K562 (cell line): ENCODE measurements around the gene TRIM37. TPM values are rescaled to one million over a fixed set of nuclear protein-coding genes. Genes with fewer than 3 reads are reported as not detected.

ENCODE experiments used
- CTCFL ChIP-seq: IDR thresholded peaks from 2 replicates; pipeline ENCODE4 v1.6.1; 2011; ENCODE audit warnings: borderline replicate concordance, low read depth, mild to moderate bottlenecking, moderate library complexity, low read length; ENCODE audit not compliant: insufficient read depth, poor library complexity, severe bottlenecking
- ELK3 ChIP-seq: fragments of 450-650 bp; formaldehyde crosslinking; IDR thresholded peaks from 2 replicates; pipeline ENCODE4 v1.4.0; 2020; ENCODE audit warnings: mild to moderate bottlenecking
- ESRRA ChIP-seq: fragments of 450-650 bp; IDR thresholded peaks from 2 replicates; pipeline ENCODE4 v1.6.1; 2014; ENCODE audit warnings: low read depth, mild to moderate bottlenecking, moderate library complexity, borderline replicate concordance
- EWSR1 ChIP-seq: fragments of 450-650 bp; IDR thresholded peaks from 2 replicates; pipeline ENCODE4 v1.6.1; 2018; ENCODE audit warnings: borderline replicate concordance, mild to moderate bottlenecking, low read depth, moderate library complexity; ENCODE audit not compliant: partially characterized antibody
- HDAC8 ChIP-seq: fragments of 450-650 bp; IDR thresholded peaks from 2 replicates; pipeline ENCODE4 v1.6.1; 2016; ENCODE audit warnings: mild to moderate bottlenecking, missing genetic modification characterization, moderate library complexity, missing compliant biosample characterization
- PHF21A ChIP-seq: fragments of 450-650 bp; IDR thresholded peaks from 2 replicates; pipeline ENCODE4 v1.6.1; 2017; ENCODE audit warnings: low read depth, borderline replicate concordance
- TARDBP ChIP-seq: fragments of 450-650 bp; IDR thresholded peaks from 2 replicates; pipeline ENCODE4 v1.6.1; 2016
- TSHZ1 ChIP-seq: fragments of 250-450 bp; sonication (Bioruptor Pico); IDR thresholded peaks from 2 replicates; pipeline ENCODE4 v1.4.0; 2020; ENCODE audit warnings: mild to moderate bottlenecking, moderate library complexity
- ZNF263 ChIP-seq: sonication (generic); formaldehyde crosslinking; IDR thresholded peaks from 2 replicates; pipeline ENCODE4 v1.8.0; 2022; ENCODE audit warnings: mild to moderate bottlenecking, missing genetic modification reagents, borderline replicate concordance
- ZNF449 ChIP-seq: fragments of 250-450 bp; sonication (Bioruptor Pico); IDR thresholded peaks from 2 replicates; pipeline ENCODE4 v1.8.0; 2022; ENCODE audit warnings: moderate library complexity, mild to moderate bottlenecking, inconsistent platforms
- ZNF511 ChIP-seq: sonication (generic); formaldehyde crosslinking; IDR thresholded peaks from 2 replicates; pipeline ENCODE4 v1.8.0; 2022; ENCODE audit warnings: mild to moderate bottlenecking, missing genetic modification reagents
- ZNF518B ChIP-seq: fragments of 250-450 bp; sonication (Bioruptor Pico); IDR thresholded peaks from 2 replicates; pipeline ENCODE4 v1.5.0; 2021; ENCODE audit warnings: mild to moderate bottlenecking, moderate library complexity
- polyA plus RNA-seq, 8 experiments: library from polyadenylated mRNA; depleted of rRNA in 4 of 8; stranded (reverse) in 5 of 8; unstranded in 3 of 8; fragments of >200 nt; fragmentation: Nextera tagmentation in 2 of 8; fragmentation: Illumina TruSeq in 1 of 8; extraction: Ambion mirVana in 2 of 8; extraction: Trizol in 1 of 8; gene quantifications; 2 replicates each; pipeline versions ENCODE4 v1.2.1 to v1.2.3, GENCODE V29; 2011 to 2014; ENCODE audit warnings: inconsistent platforms in 1 of 8, missing spikeins in 1 of 8
- total RNA-seq, 7 experiments: library from RNA; depleted of rRNA in 6 of 7; stranded (reverse); fragments of >200 nt in 6 of 7; fragmentation: Illumina TruSeq in 2 of 7; extraction: Trizol in 2 of 7; gene quantifications; 2 replicates each; pipeline versions ENCODE4 v1.2.1 to v1.2.3, GENCODE V29; 2011 to 2021; ENCODE audit warnings: low replicate concordance in 1 of 7

TRIM37 gene
- total and polyA plus RNA-seq, 9 of the 15 experiments (the other 6 are each of a cell fraction or from before 2014, with no cell fraction given), result 4.5 to 31.4 (median 23.8) TPM

GRCh38 chr17:59106463-59107305, at the start of gene TRIM37 (continued):
- peak; percentile 86 for TF ChIP-seq ZNF511
- TF ChIP-seq PHF21A, result 0 out of 2 replicates have a peak, but pooled peaks have one; percentile 46
- peak; percentile 94 for TF ChIP-seq CTCFL
- peak; percentile 92 for TF ChIP-seq EWSR1
- peak; percentile 54 for TF ChIP-seq ESRRA
- TF ChIP-seq ZNF449 (CRISPR knock-in tag), result no peak
- TF ChIP-seq ZNF518B (CRISPR knock-in tag), result no peak
- TF ChIP-seq ELK3 (CRISPR knock-in tag), result no peak
- 0 out of 2 replicates have a peak, but pooled peaks have one; percentile 22 for TF ChIP-seq TARDBP
- peak; percentile 27; the same call in 1 of the 2 replicates for TF ChIP-seq ZNF263
- TF ChIP-seq TSHZ1 (CRISPR knock-in tag), result no peak
- no peak for TF ChIP-seq HDAC8 (tag)
